Endothelial cell (in vitro differentiated cells): ENCODE results near the gene BABAM2. TPM values are rescaled to one million over a fixed set of nuclear protein-coding genes. Genes with fewer than 3 reads are reported as not detected.

Source experiments
- DNase-seq: peaks from one replicate; pipeline ENCODE4 v3.0.0; 2021; ENCODE audit warnings: low spot score
- H3K27ac Mint-ChIP-seq: one replicate; pipeline ENCODE4 v1.8.0; 2021; ENCODE audit warnings: mixed read lengths, inconsistent platforms; ENCODE audit not compliant: unreplicated experiment
- H3K27me3 Mint-ChIP-seq: one replicate; pipeline ENCODE4 v1.8.0; 2021; ENCODE audit warnings: mild to moderate bottlenecking, moderate library complexity, mixed read lengths, inconsistent platforms; ENCODE audit not compliant: unreplicated experiment
- H3K36me3 Mint-ChIP-seq: one replicate; pipeline ENCODE4 v1.8.0; 2021; ENCODE audit warnings: mild to moderate bottlenecking, low read depth, mixed read lengths, inconsistent platforms; ENCODE audit not compliant: unreplicated experiment
- H3K4me1 Mint-ChIP-seq: one replicate; pipeline ENCODE4 v1.8.0; 2021; ENCODE audit warnings: mild to moderate bottlenecking, mixed read lengths, inconsistent platforms; ENCODE audit not compliant: unreplicated experiment
- H3K4me3 Mint-ChIP-seq: one replicate; pipeline ENCODE4 v1.8.0; 2021; ENCODE audit warnings: mild to moderate bottlenecking, mixed read lengths, inconsistent platforms; ENCODE audit not compliant: unreplicated experiment
- H3K9me3 Mint-ChIP-seq: one replicate; pipeline ENCODE4 v1.8.0; 2021; ENCODE audit warnings: mixed read lengths, inconsistent platforms; ENCODE audit not compliant: unreplicated experiment
- CTCF ChIP-seq: fragments of 200-600 bp; sonication (generic); IDR thresholded peaks from one replicate; pipeline ENCODE4 v1.5.0; 2021; ENCODE audit warnings: antibody characterized with exemption; ENCODE audit not compliant: unreplicated experiment
- total RNA-seq: library from RNA; stranded (reverse); fragmentation: NEBNext Ultra II Directional; extraction: Animal tissue kit (Norgen Biotek cat#: 25700); gene quantifications from one replicate; pipeline ENCODE4 v1.2.1, GENCODE V29; 2021; ENCODE audit not compliant: unreplicated experiment

Gene BABAM2
- total RNA-seq, 1 donor from 2014 or later: 40.2 TPM

GRCh38 chr2:28137221-28137620, 246.7 kb downstream of the BABAM2 start:
- Mint-ChIP-seq H3K27me3 (peaks cover 1% of the 10 kb centered on the region), H3K27ac (no peak overlapping the region), H3K9me3 (no peaks in the 10 kb centered on the region), H3K36me3 (no peaks in the 10 kb centered on the region), H3K4me1 (no peaks in the 10 kb centered on the region), H3K4me3 (no peak overlapping the region)
- no peak for DNase-seq
- TF ChIP-seq CTCF: no peak

- no peak for TF ChIP-seq CTCF
- no peaks in the 10 kb centered on the region for H3K27me3 Mint-ChIP-seq
- DNase-seq: no peak
- no peak overlapping the region for H3K27ac Mint-ChIP-seq
- H3K36me3 Mint-ChIP-seq: no peaks in the 10 kb centered on the region
- no peaks in the 10 kb centered on the region for H3K4me1 Mint-ChIP-seq
- no peak overlapping the region for H3K4me3 Mint-ChIP-seq
- H3K9me3 Mint-ChIP-seq: no peaks in the 10 kb centered on the region
Observed at GRCh38 chr2:28142386-28142785, 251.9 kb downstream of the BABAM2 start.

- H3K27me3 Mint-ChIP-seq: no peaks in the 10 kb centered on the region
- no peak for DNase-seq
- TF ChIP-seq CTCF: no peak
- H3K36me3 Mint-ChIP-seq: peaks cover 8% of the 10 kb centered on the region
- no peak overlapping the region for H3K27ac Mint-ChIP-seq
- peaks cover 4% of the 10 kb centered on the region for H3K9me3 Mint-ChIP-seq
- no peaks in the 10 kb centered on the region for H3K4me1 Mint-ChIP-seq
- H3K4me3 Mint-ChIP-seq: no peak overlapping the region
Observed at GRCh38 chr2:28148000-28148399, 257.5 kb downstream of the BABAM2 start.

- peaks cover 8% of the 10 kb centered on the region for H3K36me3 Mint-ChIP-seq
- no peaks in the 10 kb centered on the region for H3K4me1 Mint-ChIP-seq
- H3K27ac Mint-ChIP-seq: no peak overlapping the region
- H3K9me3 Mint-ChIP-seq: peaks cover 4% of the 10 kb centered on the region
- DNase-seq: no peak
- H3K4me3 Mint-ChIP-seq: no peak overlapping the region
- H3K27me3 Mint-ChIP-seq: no peaks in the 10 kb centered on the region
- TF ChIP-seq CTCF: no peak
Observed at GRCh38 chr2:28148566-28148965, 258.0 kb downstream of the BABAM2 start.

- no peak overlapping the region for H3K4me3 Mint-ChIP-seq
- no peak overlapping the region for H3K27ac Mint-ChIP-seq
- peaks cover 4% of the 10 kb centered on the region for H3K9me3 Mint-ChIP-seq
- no peaks in the 10 kb centered on the region for H3K4me1 Mint-ChIP-seq
- H3K27me3 Mint-ChIP-seq: no peaks in the 10 kb centered on the region
- DNase-seq: no peak
- peaks cover 8% of the 10 kb centered on the region for H3K36me3 Mint-ChIP-seq
- TF ChIP-seq CTCF: no peak
Observed at GRCh38 chr2:28150236-28150915, 259.8 kb downstream of the BABAM2 start.
